GM18505 (cell line): ENCODE measurements around the gene IFT52.

ENCODE experiments used
- ATAC-seq: cut with Tn5 transposase; IDR thresholded peaks from one replicate; pipeline ENCODE4 v1.9.1; 2021; ENCODE audit not compliant: unreplicated experiment
- POLR2A ChIP-seq: IDR thresholded peaks from 4 replicates; pipeline ENCODE4 v1.6.1; 2011; ENCODE audit warnings: borderline replicate concordance; ENCODE audit not compliant: insufficient read depth, insufficient read length; ENCODE audit errors: extremely low read depth

The IFT52 gene

GRCh38 chr20:43590392-43591303 lies at the start of gene IFT52:
Gene IFT52, plus strand, starts transcription at chr20:43590937. Its CDS starts 3,762 bp downstream, at chr20:43594699.
- peak; percentile 96 for ATAC-seq
- TF ChIP-seq POLR2A: peak; percentile 73

GRCh38 chr20:43541214-43541613 lies 49.5 kb upstream of the IFT52 start:
- TF ChIP-seq POLR2A: no peak
- no peak for ATAC-seq

- ATAC-seq: no peak
These were observed 48.6 kb upstream of the IFT52 start for GRCh38 chr20:43542161-43542560.

GRCh38 chr20:43542674-43543073 lies 48.1 kb upstream of the IFT52 start:
- TF ChIP-seq POLR2A: no peak

More at GRCh38 chr20:43542161-43542560, 48.6 kb upstream of the IFT52 start:
- no peak for TF ChIP-seq POLR2A

GRCh38 chr20:43543138-43543537 lies 47.6 kb upstream of the IFT52 start:
- no peak for TF ChIP-seq POLR2A
- no peak for ATAC-seq

More at GRCh38 chr20:43542674-43543073, 48.1 kb upstream of the IFT52 start:
- no peak for ATAC-seq

- no peak for ATAC-seq
- no peak for TF ChIP-seq POLR2A
These were observed 46.2 kb upstream of the IFT52 start for GRCh38 chr20:43544501-43544900.

- no peak for ATAC-seq
These were observed 44.7 kb upstream of the IFT52 start for GRCh38 chr20:43545837-43546578.

GRCh38 chr20:43548273-43548880 lies 42.4 kb upstream of the IFT52 start:
- no peak for TF ChIP-seq POLR2A
- no peak for ATAC-seq

More at GRCh38 chr20:43545837-43546578, 44.7 kb upstream of the IFT52 start:
- no peak for TF ChIP-seq POLR2A

GRCh38 chr20:43549416-43550065 lies 41.2 kb upstream of the IFT52 start:
- ATAC-seq: no peak

GRCh38 chr20:43550456-43550855 lies 40.3 kb upstream of the IFT52 start:
- no peak for ATAC-seq

More at GRCh38 chr20:43549416-43550065, 41.2 kb upstream of the IFT52 start:
- no peak for TF ChIP-seq POLR2A

GRCh38 chr20:43554369-43554768 lies 36.4 kb upstream of the IFT52 start:
- ATAC-seq: no peak
- no peak for TF ChIP-seq POLR2A

More at GRCh38 chr20:43550456-43550855, 40.3 kb upstream of the IFT52 start:
- TF ChIP-seq POLR2A: no peak

- ATAC-seq: no peak
- no peak for TF ChIP-seq POLR2A
These were observed 32.2 kb upstream of the IFT52 start, which contains the start of gene SGK2 for GRCh38 chr20:43558412-43559146. Gene SGK2, plus strand, starts transcription at chr20:43559027. Its CDS starts 7,469 bp downstream, at chr20:43566496.
